Activated T-cell treated with anti-CD3 and anti-CD28 coated beads for 1 hour (primary cell): ENCODE results near the gene ZBTB17.

Experiments
- DNase-seq: peaks from one replicate; pipeline ENCODE4 v3.0.0-alpha.2; 2020; ENCODE audit warnings: low read depth

The ZBTB17 gene

DNA sequence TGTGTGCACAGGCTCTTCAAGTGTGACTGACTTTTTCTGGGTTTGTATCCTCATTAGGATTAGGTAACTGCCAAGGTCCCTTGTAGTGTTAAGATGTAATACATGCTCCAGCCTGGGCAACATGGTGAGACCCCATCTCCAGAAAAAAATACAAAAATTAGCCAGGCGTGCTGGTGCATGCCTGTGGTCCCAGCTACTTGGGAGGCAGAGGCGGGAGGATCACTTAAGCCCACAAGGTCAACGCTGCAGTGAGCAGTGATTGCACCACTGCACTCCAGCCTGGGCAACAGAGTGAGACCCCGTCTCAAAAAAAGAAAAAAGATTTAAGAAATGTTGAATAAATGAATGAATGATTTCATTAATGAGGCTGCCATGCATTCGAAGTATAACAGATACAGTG lies 15.1 kb downstream of the ZBTB17 start:
- DNase-seq, result no peak

DNA sequence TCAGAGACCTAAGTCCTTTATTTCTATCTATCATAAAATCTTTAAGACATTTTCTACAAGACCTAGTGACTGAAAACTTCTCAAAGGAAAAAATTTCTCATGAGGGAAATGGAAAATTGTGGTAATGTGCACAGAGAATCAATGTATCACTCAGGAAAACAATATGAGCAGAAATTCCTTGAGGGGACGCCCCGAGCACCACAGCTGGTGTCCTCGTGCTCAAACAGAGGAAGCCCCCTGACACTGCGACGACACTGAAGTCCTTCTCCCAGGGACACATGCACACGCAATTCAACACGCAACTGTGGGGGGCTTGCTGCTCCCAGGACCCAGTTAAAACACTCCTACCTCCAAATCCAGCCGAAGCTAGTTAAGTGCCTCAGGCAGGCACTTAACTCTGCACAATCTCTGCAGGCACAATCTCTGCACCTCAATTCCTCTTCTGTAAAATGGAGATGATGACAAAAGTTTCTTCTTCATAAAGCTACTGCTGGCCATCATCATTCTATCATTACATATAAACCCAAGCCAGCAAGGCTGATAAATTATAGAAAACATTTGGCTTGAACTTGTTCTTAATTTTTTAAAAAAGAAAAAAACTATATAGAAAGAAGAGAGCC lies 16.0 kb downstream of the ZBTB17 start:
- no peak for DNase-seq

DNA sequence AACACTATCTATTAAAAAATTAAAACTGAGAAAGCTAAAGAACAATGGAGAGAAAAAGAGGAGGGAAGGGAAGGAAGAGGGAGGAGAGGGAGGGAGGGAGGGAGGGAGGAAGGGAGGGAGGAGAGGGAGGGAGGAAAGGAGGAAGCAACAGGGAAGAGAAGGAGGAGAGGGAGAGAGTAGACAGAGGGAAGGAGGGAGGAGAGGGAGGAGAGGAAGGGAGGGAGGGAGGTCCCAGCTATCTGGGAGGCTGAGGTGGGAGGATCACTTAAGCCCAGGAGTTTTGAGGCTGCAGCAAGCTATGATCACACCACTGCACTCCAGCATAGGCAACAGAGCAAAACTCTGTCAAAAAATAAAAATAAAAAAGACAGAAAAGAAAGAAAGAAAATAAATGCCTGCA lies 16.5 kb downstream of the ZBTB17 start:
- no peak for DNase-seq

DNA sequence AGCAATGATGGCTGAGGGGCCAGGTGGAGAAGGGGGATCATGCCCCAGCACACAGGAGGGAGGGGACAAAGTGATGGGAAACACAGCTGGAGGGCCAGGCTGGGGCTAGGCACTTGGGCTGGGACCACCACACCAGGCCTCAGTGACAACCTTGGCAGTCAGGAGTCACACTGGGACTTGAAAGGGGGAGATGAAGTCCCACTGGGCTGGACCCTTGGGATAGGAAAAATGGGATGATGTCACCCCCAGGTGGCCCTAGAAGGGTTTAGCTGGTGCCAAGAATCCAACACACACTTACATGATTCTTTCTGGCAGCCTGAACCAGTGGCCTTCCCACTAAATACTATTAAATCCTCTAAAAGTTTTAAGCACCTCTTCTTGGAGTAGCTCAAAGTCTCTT lies 17.1 kb downstream of the ZBTB17 start:
- no peak for DNase-seq

DNA sequence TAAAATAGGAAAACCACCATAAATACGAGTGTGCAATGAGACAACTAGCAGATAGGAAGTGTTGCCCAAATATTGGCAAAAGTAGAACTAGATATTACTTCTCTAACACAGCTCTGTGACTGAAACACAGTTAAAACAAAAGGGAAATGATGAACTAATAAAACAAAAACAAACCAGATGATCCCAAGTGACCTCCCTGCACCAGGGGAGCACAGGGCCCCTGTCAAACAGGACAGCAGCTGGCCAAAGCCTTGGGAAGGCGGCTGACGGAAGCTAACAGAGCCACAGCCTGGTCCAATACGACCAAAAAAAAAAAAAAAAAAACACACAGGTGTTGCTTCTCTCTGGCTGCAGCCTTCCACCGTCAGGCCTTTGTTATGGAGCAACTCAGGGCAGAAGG lies 17.8 kb downstream of the ZBTB17 start:
- no peak for DNase-seq

DNA sequence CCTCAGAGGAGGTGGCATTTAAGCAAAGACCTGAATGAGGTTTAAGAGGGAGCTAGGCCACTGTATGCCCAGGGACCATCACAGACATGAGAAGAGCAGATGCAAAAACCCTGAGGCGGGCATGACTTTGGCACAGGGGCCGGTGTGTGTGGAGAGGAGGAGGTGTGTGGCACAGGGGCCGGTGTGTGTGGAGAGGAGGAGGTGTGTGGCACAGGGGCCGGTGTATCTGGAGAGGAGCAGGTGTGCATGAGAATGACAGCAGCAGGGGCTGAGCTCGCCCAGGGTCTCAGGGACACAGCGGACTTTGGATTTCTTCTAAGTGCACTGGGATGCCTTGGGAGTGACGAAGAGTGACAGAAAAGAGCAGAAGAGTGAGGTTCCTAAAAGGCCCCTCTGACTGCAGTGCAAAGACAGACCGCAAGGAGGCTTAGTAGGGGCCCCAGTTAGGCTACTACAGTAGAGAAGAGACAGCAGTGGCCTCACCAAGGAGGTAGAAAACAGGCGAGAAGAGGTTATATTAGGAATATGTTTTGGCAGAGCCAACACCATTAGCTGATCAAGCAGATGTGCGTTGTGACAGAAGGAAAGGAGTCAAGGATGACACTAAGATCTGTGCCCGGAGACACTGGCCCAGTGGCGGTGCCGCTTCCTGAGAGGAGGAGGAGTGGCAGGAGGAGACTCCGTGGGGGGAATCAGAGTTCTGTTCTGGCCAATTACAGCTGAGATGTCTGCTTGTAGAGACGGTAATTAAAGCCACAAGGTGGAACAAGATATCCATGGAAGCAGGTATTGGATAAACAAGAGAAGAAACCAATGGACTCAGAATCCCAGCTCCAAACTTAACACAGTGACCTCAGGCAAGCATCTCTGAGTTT lies 18.4 kb downstream of the ZBTB17 start:
- DNase-seq, result no peak

DNA sequence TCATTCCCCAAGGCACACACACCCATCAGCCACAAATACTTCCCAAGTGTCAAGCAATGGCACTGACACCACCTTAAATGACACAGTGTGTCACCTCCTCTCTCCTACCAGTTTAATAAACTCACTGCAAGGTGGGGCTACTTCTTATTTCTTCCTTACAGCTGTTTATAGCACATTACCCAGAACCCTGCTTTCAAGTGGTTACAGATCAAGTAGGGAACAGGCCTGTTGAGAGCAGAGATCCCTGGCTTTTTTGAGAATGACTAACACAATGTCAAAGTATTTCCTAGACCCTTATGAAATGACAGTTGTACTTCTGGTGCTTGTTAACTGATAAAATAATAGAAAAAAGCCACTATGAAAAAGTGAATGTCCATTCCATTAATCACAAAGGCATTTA lies 19.8 kb downstream of the ZBTB17 start:
- DNase-seq, result no peak

DNA sequence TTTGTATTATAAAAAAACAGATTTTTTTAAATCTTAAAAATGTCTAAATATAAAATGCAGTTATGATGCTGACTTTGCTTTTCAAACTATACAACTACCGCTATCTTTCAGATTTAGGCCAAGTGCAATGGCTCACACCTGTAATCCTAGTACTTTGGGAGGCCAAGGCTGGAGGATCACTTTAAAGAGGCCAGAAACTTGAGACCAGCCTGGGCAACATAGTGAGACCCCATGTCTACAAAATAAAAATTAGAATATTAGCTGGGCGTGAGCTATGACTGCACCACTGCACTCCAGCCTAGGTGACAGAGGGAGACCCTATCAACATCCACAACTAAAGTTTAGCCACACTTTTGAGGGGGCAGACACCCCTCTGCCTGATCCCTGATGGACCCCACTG lies 20.3 kb downstream of the ZBTB17 start:
- DNase-seq, result no peak

DNA sequence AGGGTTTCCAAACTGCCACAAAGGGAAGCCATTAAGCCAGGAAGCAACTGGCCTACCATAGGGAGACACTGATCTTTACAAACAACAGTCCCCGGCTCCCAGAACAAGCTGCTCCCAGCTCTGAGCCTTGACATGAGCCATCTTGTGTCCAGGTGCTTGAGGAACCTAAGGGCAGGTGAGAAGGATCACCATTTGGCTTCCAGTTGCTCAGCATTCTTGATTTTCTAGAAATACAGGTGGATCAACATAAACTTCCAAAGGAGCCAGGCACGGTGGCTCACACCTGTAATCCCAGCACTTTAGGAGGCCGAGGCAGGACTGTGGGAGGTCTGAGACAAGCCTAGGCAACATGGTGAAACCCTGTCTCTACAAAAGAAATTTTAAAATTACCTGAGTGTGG lies 21.6 kb downstream of the ZBTB17 start:
- DNase-seq, result no peak

DNA sequence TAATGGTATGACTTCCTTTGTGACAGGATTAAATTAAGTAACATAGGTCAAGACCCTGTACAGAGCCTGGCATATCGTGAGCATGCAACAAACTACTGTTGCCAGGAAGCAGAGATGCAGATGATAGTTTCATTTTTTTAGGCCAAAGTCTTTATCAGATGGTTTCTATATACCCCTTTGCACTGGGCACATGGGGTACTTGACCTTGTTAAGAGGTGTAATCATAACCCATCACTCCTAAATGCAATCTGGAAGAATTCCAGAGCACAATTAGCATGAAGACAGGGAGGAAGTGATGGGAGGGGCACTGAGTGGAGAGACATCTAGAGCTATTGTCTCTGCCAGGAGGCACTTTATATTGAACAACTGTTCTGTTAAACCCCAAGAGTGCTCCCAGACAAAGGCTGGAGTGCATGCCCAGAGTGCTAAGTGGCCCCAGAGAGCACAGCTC lies 22.1 kb downstream of the ZBTB17 start:
- DNase-seq, result no peak

DNA sequence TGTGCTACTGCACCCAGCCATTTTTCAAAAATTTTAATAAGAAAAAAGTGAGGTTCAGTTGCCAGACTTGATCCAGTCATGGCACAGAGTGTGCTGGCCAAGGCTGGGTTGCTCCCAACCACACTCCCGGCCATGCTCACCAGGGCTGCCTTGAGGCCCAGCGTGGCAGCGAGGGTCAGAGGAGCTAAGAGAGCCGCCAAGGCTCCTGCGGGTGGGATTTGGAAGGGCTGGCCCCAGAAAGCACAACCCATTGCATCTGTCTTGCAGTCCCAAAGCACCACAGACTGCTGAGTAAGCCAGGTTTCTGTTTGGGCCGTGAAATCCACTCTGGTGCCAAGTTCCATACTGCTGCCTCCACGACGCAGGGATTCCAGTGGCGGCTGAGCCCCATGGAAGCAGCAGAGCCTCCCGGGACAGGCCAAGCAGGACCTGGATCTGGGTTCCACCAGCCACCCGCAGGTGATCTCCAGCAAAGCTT lies 22.6 kb downstream of the ZBTB17 start:
- no peak for DNase-seq

DNA sequence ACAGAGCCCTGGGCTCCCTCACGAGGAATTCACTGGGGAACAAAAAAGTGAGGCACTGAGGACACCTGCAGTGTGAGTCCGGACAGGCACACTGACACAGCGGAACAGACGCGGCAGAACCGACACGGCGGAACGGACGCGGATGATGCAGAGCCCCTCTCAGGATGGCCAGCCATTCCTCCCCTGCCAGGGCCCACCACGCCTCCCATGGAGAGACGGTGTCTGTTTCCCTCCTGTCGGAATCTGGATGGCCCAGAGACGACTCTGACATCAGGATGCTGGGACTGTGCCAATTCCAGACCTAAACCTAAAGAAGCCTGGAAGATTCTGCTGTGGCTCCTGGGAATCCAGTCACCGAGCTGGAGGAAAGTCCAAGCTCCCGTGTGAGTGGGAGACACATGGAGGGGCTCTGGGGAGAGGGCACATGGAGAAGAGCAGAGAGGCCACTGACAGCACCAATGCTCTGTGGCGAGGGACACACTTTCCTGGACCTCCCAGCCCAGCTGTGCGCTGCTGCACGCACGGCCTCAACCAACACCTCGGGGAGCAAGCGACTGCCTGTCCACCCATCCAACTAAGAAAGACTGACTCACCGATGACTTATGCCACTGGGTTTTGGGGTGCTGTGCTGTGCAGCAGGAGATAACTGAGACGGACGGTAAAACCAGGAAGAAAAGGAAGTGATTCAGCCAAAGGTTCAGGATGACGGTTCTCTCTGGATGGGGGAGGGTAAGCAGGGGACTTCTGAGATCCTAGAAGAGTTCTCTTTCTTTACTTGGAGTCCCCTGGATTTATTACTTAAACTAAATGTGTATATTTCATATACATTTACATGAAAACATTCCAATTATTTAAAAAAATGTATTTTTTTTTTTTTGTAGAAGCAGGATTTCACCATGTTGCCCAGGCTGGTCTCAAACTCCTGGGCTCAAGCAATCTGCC lies 23.3 kb downstream of the ZBTB17 start:
- no peak for DNase-seq

DNA sequence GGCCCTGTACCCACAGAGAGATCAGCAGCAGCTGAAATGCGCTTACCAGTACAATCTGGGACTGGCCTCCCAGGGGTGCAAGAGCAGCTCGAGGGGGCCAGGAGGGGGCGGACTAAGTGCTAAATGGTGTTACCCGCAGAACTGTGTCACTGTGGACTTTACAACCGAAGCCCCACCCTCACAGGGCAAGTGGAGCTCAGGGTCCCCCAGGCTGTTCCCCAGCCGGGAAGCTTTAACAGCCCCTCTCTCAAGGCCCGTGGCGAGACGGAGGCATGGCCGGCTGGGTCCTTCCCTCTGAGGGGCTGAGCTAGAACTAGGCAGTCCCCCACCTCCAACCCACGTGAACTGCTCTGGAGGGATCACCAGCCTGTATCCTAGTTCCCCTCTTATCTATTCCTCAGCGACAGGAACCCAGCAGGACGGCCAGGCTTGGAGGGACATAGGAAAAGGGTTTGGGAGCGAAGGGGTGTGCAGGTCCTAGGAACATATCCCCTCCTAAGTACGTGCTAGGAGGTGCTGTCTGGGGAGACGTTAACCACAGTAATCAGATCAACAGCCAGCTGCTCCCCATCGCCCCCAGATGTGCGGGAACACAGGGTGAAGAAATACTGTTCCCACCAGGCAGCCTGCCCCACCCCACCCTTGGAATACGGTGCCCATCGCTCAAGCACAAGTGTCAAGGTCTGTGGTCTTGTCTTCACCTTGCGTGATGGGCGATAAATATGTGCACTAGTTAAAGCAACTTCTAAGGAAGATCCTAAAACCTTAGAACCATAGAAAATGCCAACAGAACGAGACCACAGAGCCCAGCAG lies 24.4 kb downstream of the ZBTB17 start:
- DNase-seq, result no peak

DNA sequence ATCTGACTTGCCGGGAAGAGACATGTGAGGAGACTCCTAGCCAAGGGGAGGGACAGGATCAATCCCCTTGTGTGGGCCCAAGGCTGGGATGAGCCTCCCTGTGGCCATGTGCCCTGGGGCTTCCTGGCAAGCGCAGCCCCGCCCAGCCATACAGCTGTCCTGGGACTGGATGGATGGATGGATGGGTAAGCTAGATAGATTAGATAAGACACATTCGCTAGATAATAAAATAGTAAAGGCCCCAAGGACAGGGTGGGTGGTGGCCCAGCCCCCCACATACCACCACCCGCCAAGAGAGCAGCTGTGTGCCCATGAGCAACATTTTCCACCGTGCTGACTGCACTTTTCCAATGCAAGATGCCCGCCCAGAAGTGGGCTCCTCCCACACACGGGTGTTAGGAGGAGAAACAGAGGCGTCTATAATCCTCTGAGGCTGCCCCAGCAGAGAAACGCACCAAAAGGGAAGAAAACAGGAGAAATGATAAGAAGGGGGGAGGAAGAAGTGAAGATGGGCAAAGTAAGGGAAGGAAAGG lies 25.1 kb downstream of the ZBTB17 start:
- peak; percentile 56 for DNase-seq

DNA sequence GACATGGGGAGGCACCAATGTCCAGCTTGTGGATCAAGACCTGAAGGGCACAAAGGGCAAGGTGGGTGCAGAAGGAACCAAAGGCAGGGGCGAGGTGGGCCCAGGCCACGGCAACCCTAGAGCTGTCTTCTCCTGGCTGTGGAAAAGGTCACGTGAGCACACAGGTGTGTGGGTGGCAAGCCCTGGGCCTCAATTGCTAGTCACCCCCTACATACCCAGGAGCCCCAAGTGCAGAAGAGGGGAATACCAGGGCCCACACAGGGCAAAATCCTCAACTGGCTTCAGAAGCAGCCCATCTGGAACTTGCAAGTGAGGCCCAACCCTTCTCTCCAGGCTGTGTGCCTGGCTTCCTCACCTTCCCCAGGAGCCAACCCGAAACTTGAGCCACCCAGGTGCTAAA lies 25.6 kb downstream of the ZBTB17 start:
- DNase-seq, result no peak

DNA sequence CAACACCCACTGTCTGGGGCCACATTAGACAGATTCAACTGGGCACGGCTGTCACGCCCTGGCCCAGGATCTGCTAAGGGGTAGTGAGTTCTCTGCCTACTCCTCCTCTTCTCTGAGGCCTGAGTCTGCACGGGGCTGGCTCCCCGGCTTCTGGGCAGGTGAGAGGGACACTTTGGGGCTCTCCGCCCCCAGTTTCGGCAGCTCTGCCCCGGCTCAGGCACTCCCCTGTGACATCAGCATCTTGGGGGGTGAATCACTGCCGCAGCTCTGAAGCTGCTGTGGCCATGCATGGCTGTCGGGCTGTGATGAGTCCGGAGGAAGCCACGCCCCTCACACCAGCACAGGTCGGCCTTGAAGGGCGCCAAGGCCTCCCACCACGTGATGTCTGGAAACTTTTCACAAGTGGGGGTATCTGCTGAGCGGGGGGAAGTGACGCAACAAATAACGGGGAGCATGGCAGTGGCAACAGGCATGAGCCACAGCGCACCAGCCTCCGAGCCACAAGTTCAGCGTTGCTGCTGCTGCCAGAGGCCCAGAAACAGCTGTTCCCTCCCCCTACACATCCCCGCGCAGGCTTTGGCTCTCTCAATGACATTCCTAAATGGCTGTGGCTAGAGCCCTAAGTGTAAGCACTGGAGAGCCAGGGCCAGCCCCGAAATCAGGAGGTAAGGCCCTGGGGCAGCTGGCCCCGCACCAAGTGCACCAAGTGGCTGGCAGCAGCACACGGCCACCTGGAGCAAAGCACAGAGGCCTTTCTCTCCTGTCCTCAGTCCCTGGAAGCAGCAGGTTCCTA lies 26.3 kb downstream of the ZBTB17 start:
- peak; percentile 68 for DNase-seq

DNA sequence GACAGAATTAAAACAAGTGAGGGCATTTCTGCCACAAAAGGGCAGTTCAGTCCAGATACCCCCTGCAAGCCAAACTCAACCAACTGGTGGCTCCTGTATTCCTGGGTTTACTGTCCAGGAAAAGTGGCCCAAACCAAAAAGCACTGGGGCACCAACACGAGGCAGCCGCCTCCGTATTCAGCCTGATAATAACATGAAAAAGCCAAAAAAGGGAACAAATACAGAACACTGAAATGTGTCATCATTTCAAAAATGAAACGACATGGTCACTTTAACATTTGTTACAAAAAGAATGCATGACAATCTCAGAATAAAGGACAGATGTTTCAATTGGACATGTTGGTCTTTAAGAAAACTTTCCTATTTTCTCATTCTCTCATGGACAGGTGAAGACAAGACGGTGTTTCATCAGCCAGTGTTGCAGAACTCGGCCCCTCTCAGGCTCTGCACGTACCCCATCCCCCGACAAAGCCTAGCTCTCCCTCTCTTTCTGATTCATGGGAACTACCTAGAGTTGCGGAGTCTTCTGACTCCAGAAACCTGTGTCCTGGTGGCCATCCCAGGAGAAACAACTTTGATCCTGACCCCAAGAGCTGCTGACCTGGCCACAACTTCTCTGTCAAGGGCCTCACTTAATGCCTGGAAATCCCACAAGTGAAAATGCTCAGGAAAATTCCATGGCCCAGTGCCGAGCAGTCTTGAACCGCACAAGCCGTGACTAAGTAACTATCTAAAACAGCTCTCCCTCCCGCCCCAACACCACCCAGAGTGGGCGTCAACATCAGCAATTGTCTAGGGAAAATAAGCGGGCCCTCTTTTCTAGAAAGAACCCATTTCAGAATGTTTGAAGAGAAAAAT lies 27.1 kb downstream of the ZBTB17 start:
- no peak for DNase-seq

DNA sequence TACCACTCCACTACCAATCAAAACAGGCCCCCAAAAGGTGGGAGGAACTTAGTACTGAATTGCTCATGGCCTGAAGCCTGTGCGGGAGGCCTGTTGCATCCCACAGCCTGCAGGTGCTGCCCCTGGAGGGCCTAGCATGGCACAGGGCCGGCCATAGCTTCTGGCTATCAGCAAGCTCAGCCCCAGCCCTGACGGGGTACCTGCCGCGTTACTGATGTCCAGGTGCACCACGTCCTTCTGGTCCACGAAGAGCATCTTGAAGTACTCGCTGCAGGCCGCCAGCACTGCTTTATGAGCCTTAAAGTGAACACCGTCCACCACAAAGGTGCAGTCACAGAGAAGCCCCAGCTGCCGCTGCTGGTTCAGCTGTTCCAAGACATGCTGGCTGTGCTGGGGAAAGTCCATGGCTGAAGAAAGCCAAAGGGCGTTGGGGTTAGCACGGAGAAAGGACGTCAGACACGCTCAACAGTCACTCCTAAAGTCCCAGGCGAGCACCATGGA lies 27.8 kb downstream of the ZBTB17 start:
- DNase-seq, result no peak

DNA sequence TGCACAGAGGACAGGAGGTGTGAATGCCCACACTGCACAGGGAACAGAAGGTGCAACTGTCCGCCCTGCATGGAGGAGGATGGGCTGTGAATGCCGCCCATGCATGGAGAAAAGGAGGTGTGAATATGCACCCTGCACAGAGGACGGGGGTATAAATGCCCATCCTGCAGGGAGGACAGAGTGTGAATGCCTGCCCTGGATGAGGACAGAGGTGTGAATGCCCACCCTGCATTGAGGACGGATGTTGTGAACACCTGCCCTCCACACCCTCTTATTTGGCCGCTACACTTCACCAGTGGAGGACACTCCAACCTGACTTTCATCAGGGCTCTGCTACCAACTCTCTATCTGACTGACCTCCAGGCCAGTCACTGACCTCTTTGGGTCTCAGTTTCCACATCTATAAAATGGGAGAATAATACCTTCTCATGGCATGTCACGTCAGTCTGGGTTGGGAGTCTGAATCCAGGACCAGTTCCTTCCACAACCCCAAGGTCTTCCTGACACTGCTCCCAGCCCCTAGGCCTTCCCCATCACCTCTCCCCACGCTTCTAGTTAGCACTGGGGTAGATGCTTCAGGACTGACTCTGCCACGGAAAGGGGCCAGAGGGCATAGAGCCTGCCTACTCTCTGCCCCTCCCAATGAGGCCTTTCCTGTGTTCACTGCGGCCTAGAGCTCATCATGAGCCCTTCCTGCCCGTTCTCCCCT lies 28.4 kb downstream of the ZBTB17 start:
- DNase-seq, result no peak
